Upper lobe of left lung (tissue), 4 donors: ENCODE data around the gene MME.

Source experiments
- EP300 ChIP-seq, 4 donors: sonication (generic); formaldehyde crosslinking; IDR thresholded peaks; one replicate each; pipeline ENCODE4 v1.5.1; 2017; ENCODE audit warnings: antibody characterized with exemption in 4 of 4, control low read depth in 2 of 4
- TF ChIP-seq, protein P1 (sequence below), 6 experiments: fragments of 450-650 bp in 4 of 6; fragments of 200-600 bp in 2 of 6; sonication (generic) in 2 of 6; IDR thresholded peaks; one replicate each; pipeline ENCODE4 v1.5.1; 2016 to 2019; ENCODE audit warnings: antibody characterized with exemption in 6 of 6

GRCh38 chr3:155173771-155174170, 93.7 kb downstream of the MME start:
- TF ChIP-seq, protein P1, sequence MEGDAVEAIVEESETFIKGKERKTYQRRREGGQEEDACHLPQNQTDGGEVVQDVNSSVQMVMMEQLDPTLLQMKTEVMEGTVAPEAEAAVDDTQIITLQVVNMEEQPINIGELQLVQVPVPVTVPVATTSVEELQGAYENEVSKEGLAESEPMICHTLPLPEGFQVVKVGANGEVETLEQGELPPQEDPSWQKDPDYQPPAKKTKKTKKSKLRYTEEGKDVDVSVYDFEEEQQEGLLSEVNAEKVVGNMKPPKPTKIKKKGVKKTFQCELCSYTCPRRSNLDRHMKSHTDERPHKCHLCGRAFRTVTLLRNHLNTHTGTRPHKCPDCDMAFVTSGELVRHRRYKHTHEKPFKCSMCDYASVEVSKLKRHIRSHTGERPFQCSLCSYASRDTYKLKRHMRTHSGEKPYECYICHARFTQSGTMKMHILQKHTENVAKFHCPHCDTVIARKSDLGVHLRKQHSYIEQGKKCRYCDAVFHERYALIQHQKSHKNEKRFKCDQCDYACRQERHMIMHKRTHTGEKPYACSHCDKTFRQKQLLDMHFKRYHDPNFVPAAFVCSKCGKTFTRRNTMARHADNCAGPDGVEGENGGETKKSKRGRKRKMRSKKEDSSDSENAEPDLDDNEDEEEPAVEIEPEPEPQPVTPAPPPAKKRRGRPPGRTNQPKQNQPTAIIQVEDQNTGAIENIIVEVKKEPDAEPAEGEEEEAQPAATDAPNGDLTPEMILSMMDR (IDR thresholded peaks at IDR 0.05): no peak
- no peak for TF ChIP-seq EP300 (IDR thresholded peaks at IDR 0.05)
